SH-SY5Y (cell line): ENCODE data around the gene C11orf91.

Experiments used
- GATA2 ChIP-seq: IDR thresholded peaks from 2 replicates; pipeline ENCODE4 v1.6.1; 2011; ENCODE audit warnings: mild to moderate bottlenecking, low read depth, low read length
- GATA3 ChIP-seq: IDR thresholded peaks from 2 replicates; pipeline ENCODE4 v1.6.1; 2011; ENCODE audit warnings: low read depth, mild to moderate bottlenecking, low read length, moderate library complexity

C11orf91 gene, protein sequence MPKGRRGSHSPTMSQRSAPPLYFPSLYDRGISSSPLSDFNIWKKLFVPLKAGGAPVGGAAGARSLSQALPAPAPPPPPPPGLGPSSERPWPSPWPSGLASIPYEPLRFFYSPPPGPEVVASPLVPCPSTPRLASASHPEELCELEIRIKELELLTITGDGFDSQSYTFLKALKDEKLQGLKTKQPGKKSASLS

DNA sequence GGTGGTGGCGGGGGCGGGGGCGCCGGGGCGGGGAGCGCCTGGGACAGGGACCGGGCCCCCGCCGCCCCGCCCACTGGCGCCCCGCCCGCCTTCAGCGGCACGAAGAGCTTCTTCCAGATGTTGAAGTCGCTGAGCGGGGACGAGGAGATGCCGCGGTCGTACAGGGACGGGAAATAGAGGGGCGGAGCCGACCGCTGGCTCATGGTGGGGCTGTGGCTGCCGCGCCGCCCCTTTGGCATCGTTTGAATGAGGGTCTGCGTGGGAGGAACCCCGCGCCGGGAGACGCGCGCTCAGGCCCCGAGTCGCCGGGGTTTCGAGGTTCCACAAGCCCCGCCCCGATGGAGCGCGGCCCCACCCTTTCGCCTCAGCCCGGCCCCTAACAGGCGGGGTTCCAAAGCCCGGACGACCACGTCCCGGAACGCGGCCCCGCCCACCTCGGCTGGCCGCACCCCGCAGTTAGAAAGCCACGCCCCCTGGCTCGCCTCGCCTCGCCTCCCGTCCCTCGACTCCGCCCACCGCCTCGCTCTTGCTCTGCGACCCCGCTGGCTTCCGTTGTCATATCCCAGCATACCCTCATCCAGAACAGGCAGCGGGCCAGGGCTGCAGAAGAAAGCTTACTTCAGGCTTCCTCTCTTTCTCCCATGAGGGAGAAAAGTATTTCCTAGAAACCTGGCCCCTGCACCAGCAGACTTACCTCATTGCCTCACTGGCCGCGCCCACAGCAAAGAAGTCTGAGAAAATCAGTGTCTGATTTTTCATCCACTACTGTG lies at the start of gene C11orf91:
C11orf91 (minus strand) TSS at position 325 of the 770 bp plus-strand sequence; CDS start at position 239, 86 bp downstream.
- no peak for TF ChIP-seq GATA3
- TF ChIP-seq GATA2, result no peak

DNA sequence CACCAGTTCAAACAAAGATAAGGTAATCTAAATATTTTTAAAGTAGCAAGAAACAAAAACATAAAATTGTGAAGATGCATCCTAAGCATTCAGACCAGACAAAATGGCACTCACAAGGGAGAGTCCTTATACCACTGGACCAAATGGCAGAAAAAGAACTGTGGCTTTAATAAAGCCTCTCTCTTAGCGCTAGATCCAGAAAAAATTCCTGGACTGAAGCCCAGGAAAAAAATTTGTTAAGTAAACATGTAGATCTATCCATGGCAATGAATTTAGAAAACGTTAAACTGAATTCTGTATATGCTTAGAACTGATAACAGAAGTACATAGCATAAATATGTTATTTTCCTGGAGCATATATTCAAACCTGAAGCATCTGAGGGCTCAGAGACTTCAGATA lies 47.4 kb upstream of the C11orf91 start:
- TF ChIP-seq GATA3 (no peak), GATA2 (no peak)

DNA sequence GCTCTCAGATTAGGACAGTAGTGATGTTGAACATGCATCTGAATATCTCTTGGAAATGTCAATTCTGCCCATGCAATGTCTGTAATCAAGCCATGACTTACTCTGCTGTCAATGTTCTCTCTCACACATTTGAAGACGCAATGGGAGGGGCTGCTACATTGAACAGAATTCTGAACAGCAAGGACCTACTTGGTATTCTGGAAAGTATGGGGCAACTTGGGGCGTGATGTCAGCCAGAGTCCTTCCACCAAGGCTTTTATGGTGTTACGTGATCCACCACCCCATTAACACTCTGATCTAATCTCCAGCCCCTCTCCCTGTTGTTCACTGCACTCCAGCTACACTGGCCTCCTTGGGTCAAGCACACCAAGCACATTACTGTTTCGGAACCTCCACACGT lies 42.7 kb upstream of the C11orf91 start:
- TF ChIP-seq GATA2, result no peak
- TF ChIP-seq GATA3, result no peak

DNA sequence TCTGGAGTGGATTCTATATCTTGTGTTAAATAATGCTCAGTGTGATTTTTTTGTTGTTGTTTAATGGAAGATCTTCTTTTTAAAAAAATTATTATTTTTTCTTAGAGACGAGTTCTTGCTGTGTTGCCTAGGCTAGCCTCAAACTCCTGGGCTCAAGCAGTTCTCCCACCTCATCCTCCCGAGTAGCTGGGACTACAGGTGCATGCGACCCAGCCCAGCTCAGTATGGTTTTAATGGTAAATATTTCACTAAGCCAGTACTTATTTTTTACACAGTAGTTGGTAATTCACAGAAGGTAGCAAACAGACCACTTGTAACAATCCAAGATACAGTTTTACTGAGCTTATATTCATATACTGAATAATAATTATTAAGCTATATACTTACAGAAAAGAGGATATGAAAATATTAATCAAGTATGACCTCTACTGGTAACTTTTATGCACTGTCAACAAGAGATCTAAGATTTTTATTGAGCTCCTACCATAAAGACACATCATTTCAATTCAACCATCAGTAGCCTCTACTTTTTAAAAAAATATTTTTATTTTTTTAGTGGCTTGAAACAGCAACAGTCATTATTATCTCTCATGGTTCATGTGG lies 41.7 kb upstream of the C11orf91 start:
- TF ChIP-seq GATA3 (no peak), GATA2 (no peak)

DNA sequence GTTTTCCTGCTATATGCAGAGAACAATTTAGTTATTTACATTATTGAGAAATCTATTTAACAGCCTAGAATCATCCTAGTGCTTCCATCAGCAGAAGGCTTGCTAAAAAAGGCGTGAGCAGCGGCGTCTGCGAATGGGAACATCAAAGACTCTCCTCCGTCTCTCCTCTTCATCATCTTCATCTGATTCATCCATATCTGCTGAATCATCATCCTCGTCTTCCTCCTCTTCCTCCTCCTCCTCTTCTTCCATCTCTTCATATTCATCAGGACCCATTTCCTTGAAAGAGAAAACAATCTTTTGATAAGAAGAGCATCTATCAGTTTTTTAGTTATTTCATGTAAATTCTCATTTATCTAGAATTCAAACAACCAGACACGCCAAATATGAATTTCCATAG lies 41.2 kb upstream of the C11orf91 start:
- no peak for TF ChIP-seq GATA3
- no peak for TF ChIP-seq GATA2

DNA sequence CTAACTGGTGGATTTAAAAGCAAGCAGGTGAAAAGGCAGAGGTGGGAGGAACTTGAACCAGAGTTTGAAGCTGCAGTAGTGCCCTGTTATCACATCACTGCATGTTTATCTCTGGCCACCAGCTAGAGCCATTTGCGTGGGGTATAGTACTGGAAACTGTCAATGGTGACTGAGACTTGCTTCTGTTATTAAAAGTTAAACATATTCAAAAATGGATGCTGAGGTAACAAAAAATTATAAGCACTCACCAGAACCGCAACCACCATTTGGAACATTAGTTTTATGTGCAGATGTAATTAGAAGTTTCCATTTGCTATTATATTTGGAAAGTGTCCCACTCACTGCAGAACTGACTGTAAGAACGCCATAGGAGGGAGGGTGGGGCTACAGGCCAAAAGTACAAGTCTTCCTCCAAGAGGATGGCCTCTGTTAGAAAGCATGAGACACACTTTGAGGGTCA lies 36.8 kb upstream of the C11orf91 start:
- TF ChIP-seq GATA2, result no peak
- no peak for TF ChIP-seq GATA3

DNA sequence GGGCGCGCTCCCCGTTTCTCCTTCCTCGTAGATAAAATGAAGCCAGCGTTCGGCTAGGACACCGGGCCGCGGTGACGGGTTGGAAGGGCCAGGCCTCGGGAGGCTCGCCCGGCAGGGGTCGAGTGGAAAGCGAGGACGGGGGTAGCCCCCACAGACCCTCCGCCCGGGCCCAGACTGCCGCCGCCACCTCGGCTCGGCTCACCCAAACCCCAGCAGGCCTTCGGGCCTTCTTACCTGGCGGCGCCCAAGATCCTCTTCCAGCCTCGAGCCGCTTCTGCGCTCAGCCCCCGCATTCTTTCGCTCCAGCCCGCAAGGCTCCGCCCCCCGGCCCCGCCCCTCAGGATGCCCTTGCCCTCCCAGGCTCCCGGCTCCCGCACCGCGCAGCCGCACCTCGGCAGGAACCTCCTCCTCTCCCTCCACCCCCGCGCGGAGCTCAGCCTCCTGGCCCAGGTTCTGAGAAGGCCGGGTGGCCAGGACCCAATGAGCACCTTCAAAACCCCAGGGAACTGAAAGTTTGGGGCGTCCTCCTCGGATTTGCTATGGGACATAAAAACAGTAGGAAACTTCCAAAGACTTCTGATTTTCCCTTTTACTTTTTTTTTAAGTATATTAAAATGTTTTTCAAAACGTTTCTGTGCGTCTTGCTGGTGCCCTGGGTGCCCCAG lies 35.7 kb upstream of the C11orf91 start, which contains the start of gene CD59:
CD59 (minus strand) TSS at position 276 of the 665 bp plus-strand sequence. CDS start 13,978 bp downstream, outside the sequence.
- TF ChIP-seq GATA3, result no peak

DNA sequence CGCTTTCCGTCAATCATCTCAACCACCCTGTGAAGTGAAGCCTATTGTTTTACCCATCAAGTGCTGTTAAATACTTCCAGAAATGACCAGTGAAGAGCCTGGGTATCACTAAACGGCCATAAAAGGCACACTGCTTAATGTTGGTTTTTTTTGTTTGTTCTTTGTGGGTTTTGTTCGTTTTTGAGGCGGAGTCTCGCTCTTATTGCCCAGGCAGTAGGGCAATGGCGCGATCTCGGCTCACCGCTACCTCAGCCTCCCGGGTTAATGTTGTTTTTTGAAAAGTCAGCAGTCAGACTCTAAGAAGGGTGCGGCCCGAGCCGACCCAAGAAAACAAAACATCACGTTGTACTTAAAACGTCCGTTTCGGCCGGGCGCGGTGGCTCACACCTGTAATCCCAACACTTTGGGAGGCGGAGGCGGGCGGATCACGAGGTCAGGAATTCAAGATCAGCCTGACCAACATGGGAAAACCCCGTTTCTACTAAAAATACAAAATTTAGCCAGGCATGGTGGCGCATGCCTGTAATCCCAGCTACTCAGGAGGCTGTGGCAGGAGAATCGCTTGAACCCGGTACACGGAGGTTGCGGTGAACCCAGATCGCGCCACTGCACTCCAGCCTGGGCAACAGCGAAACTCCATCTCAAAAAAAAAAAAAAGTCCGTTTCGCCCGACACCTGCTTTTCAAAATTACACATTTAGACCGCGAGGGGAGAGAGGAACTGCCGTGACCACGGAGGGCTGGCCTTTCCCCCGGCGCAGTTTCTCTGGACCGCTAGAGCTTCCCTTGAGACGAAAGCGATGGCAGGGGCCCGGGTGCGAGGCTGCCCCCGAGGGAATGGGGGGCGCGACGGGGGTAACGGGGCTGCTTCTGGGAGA lies 34.9 kb upstream of the C11orf91 start:
- TF ChIP-seq GATA3, result no peak
- TF ChIP-seq GATA2, result no peak

DNA sequence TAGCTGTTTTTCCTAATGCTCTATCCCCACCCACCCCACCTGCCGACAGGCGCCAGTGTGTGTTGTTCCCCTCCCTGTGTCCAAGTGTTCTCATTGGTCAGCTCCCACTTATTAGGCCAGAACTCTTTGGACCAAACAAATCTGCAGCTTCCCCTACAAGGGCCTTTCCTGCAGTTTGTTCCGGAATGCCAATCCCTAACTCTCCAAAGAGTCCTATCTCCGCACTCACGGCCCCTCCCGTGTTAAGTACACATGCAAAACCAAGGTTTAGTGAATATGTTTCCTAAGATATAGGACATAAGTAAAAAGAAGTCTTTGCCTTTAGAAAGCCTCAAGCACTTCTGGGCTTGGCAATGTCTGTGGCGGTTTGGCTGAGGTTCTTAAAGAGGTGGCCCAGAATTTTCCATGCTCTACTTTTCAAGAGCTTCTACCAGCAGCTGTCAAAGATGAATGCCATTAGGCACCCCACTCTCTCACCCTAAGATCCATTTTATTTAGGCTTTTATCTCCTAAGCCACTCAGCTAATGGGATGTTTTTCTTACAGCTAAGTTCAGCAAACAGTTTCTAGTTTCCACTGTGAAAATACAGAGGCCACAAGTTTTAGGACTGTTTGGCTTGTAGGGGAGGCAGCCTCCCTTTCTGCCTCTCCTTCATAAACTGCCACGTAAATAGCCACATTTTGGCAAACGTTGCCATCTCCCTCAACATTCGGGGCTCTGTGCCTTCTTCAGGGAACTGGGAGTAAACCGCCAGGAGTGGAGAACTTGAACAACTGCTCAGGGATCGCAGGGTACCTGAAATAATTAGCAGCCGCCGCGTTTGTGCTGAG lies 34.0 kb upstream of the C11orf91 start:
- no peak for TF ChIP-seq GATA3
- TF ChIP-seq GATA2, result no peak

DNA sequence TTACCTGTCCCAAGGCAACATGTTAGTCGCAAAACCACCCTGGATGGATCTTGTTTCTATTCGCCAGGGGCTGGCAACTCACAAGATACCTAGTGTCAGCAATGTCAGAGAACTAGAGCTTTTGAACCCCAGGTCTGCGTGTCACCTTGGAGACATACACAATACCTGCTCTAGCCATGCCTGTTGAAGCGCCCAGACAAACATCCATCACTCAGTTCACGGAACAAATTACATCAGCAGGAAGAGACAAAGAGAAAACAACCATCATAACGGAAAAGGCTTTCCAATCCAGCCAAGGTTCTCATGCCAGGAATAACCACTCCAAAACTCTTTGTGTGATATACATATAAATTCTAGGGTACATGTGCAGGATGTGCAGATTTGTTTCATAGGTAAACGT lies 33.4 kb upstream of the C11orf91 start:
- TF ChIP-seq GATA2 (no peak), GATA3 (no peak)

DNA sequence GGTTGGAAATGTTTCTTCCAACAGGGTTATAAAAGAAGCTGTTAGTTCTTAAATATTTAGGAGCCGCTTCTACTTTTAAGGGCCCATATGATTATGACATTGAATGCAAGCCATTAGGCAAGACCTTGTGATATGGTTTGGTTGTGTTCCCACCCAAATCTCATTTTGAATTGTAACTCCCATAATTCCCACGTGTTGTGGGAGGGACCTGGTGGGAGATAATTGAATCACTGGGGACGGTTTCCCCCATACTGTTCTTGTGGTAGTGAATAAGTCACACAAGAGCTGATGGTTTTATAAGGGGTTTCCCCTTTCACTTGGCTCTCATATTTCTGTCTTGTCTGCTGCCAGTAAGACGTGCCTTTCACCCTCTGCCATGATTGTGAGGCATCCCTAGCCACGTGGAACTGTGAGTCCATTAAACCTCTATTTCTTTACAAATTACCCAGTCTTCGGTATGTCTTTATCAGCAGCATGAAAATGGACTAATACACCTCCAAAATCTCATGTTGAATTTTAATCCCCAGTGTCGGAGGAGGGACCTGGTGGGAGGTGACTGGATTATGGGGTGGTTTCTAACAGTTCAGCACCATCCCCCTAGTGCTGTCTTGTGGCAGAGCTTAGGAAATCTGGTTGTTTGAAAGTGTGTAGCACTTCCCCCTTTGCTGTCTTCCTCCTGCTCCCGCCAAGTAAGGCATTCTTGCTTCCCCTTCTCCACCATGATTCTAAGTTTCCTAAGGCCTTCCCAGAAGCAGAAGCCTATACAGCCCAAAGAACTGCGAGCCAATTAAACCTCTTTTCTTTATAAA lies 31.3 kb upstream of the C11orf91 start:
- no peak for TF ChIP-seq GATA3
- TF ChIP-seq GATA2, result no peak

DNA sequence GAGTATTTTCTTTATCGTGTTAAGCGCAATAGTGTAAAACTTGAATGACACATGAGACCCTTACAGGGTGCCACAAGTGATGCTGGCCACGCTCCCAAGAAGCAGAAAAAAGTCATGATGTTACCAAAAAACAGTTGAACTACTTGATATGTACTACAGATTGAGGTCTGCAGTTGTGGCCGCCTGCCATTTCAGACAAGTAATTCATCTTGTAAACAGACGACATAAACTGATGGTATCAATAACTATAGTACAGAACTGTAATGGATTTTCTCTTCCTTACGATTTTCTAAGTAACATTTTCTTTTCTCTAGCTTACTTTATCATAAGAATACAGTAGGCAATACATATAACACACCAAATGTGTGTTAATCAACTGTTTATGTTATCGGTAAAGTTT lies 30.1 kb upstream of the C11orf91 start:
- TF ChIP-seq GATA2 (no peak), GATA3 (no peak)

DNA sequence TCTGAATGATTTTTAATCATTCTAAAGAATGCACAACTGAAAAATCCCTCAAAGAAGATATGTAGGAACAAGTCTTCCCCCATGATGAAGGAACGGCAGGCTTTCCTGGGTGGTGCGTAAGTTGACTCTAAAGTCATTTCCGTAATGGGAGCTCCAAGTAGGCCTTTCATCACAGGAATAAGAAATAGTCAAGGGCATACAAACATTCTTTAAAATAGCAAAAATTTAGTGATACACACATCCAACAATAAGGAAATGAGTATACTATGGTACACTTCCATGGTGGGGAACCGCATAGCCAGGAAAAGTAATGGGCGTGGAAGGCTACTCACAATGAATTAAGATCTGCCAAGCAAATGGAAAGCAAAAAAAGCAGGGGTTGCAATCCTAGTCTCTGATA lies 24.9 kb upstream of the C11orf91 start:
- TF ChIP-seq GATA3 (no peak), GATA2 (no peak)
